WTC11 (cell line): ENCODE results near the gene NEURL3.

Experiments
- CREM ChIP-seq: sonication (generic); formaldehyde crosslinking; IDR thresholded peaks from 2 replicates; pipeline ENCODE4 v1.8.1; 2022; ENCODE audit warnings: mild to moderate bottlenecking, missing genetic modification reagents, moderate library complexity
- SMAD3 ChIP-seq: sonication (generic); formaldehyde crosslinking; IDR thresholded peaks from 2 replicates; pipeline ENCODE4 v1.8.0; 2022; ENCODE audit warnings: missing genetic modification reagents, mild to moderate bottlenecking, borderline replicate concordance
- TF ChIP-seq, protein P1 (sequence below): sonication (generic); formaldehyde crosslinking; IDR thresholded peaks from 2 replicates; pipeline ENCODE4 v1.8.1; 2022; ENCODE audit warnings: low read depth, mild to moderate bottlenecking, moderate library complexity, missing genetic modification reagents, borderline replicate concordance
- TF ChIP-seq, protein P2 (sequence below): fragments of 200-600 bp; IDR thresholded peaks from 2 replicates; pipeline ENCODE4 v1.8.0; 2022; ENCODE audit warnings: antibody characterized with exemption

DNA sequence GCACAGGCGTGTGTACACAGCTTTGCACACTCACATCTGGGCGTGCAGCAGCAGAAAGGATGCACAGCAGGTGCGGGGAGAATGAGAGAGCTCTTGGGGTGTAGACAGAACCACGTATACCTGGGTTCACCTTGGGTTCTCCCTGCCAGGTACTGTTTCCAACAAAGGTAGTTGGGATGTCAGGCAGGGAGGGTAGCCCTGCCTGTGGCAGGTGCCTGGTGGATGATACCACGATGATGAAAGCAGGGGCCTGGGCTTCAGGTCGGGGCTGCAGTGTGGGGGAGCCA is 24.9 kb upstream of the NEURL3 start:
- TF ChIP-seq, protein P1, sequence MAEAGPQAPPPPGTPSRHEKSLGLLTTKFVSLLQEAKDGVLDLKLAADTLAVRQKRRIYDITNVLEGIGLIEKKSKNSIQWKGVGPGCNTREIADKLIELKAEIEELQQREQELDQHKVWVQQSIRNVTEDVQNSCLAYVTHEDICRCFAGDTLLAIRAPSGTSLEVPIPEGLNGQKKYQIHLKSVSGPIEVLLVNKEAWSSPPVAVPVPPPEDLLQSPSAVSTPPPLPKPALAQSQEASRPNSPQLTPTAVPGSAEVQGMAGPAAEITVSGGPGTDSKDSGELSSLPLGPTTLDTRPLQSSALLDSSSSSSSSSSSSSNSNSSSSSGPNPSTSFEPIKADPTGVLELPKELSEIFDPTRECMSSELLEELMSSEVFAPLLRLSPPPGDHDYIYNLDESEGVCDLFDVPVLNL (CRISPR knock-in tag): no peak
- no peak for TF ChIP-seq SMAD3 (CRISPR knock-in tag)
- TF ChIP-seq CREM (CRISPR knock-in tag): no peak
- TF ChIP-seq, protein P2, sequence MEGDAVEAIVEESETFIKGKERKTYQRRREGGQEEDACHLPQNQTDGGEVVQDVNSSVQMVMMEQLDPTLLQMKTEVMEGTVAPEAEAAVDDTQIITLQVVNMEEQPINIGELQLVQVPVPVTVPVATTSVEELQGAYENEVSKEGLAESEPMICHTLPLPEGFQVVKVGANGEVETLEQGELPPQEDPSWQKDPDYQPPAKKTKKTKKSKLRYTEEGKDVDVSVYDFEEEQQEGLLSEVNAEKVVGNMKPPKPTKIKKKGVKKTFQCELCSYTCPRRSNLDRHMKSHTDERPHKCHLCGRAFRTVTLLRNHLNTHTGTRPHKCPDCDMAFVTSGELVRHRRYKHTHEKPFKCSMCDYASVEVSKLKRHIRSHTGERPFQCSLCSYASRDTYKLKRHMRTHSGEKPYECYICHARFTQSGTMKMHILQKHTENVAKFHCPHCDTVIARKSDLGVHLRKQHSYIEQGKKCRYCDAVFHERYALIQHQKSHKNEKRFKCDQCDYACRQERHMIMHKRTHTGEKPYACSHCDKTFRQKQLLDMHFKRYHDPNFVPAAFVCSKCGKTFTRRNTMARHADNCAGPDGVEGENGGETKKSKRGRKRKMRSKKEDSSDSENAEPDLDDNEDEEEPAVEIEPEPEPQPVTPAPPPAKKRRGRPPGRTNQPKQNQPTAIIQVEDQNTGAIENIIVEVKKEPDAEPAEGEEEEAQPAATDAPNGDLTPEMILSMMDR: no peak
